Lung (tissue), 12 donors: ENCODE measurements around the gene ITPRIPL2. TPM values are rescaled to one million over a fixed set of nuclear protein-coding genes. Genes with fewer than 3 reads are reported as not detected.

ENCODE experiments used
- ATAC-seq: fragments of 200-7000 bp; cut with Tn5 transposase; one replicate; pipeline ENCODE4 v1.9.1; 2020; ENCODE audit warnings: moderate number of reproducible peaks; ENCODE audit not compliant: insufficient read depth, low FRiP score
- DNase-seq, 3 donors: peaks; one replicate each; pipeline ENCODE4 v3.0.0-alpha.2; 2013 to 2017
- H3K27ac ChIP-seq, 2 donors: one replicate each; pipeline ENCODE4 v1.5.1; 2013; ENCODE audit warnings: mild to moderate bottlenecking in 2 of 2, moderate library complexity in 2 of 2, control low read depth in 1 of 2, inconsistent platforms in 1 of 2, low read depth in 1 of 2, low read length in 1 of 2
- H3K27me3 ChIP-seq, 3 donors: one replicate each; pipeline ENCODE4 v1.5.1; 2013; ENCODE audit warnings: low read length in 2 of 3; ENCODE audit not compliant: control insufficient read depth in 3 of 3, insufficient read depth in 3 of 3
- H3K36me3 ChIP-seq, 4 donors: one replicate each; pipeline ENCODE4 v1.5.1; 2013; ENCODE audit warnings: low read length in 4 of 4, mild to moderate bottlenecking in 1 of 4, moderate library complexity in 1 of 4; ENCODE audit not compliant: control insufficient read depth in 4 of 4, insufficient read depth in 4 of 4
- H3K4me1 ChIP-seq, 5 donors: one replicate each; pipeline ENCODE4 v1.5.1; 2013; ENCODE audit warnings: low read length in 5 of 5, mild to moderate bottlenecking in 2 of 5, moderate library complexity in 1 of 5; ENCODE audit not compliant: control insufficient read depth in 5 of 5, insufficient read depth in 5 of 5
- H3K4me3 ChIP-seq: one replicate; pipeline ENCODE4 v1.5.1; 2013; ENCODE audit warnings: mild to moderate bottlenecking, control low read depth, moderate library complexity
- H3K9ac ChIP-seq, 2 donors: one replicate each; pipeline ENCODE4 v1.5.1; 2013; ENCODE audit warnings: low read length in 2 of 2, control low read depth in 1 of 2; ENCODE audit not compliant: insufficient read depth in 1 of 2
- H3K9me3 ChIP-seq, 4 donors: one replicate each; pipeline ENCODE4 v1.5.1; 2013; ENCODE audit warnings: low read length in 3 of 4, mild to moderate bottlenecking in 1 of 4, moderate library complexity in 1 of 4; ENCODE audit not compliant: control insufficient read depth in 4 of 4, insufficient read depth in 3 of 4
- WGBS, 2 donors: extraction: QIAGEN DNeasy Blood & Tissue Kit; methylation state at CpG; one replicate each; pipeline ENCODE4 v1.1.7; 2013; 5-methylcytosine and 5-hydroxymethylcytosine counted together
- polyA plus RNA-seq, 2 donors: library from polyadenylated mRNA; stranded (reverse); fragments of 200-250 nt; gene quantifications; one replicate each; pipeline ENCODE4 v1.2.1, GENCODE V29; 2013
- total RNA-seq, 2 donors: library from RNA; depleted of rRNA in 1 of 2; stranded (reverse); fragments of >200 nt in 1 of 2; gene quantifications; one replicate each; pipeline ENCODE4 v1.2.1, GENCODE V29; 2014 to 2021
- TF ChIP-seq, protein P1 (sequence below): IDR thresholded peaks from 2 replicates; pipeline ENCODE4 v1.5.1; 2012; ENCODE audit warnings: mild to moderate bottlenecking; ENCODE audit errors: control extremely low read depth, extremely low read depth
- donor health status: control.
- donor health status: control.
- donor health status: Bipolar disorder and iron deficiency.
- donor health status: healthy.
- donor health status: DM: yes; HTN: yes; CAD: no.

ITPRIPL2 gene
- total and polyA plus RNA-seq, 4 donors = 12.4 to 86.3 (median 28.3) TPM

DNA sequence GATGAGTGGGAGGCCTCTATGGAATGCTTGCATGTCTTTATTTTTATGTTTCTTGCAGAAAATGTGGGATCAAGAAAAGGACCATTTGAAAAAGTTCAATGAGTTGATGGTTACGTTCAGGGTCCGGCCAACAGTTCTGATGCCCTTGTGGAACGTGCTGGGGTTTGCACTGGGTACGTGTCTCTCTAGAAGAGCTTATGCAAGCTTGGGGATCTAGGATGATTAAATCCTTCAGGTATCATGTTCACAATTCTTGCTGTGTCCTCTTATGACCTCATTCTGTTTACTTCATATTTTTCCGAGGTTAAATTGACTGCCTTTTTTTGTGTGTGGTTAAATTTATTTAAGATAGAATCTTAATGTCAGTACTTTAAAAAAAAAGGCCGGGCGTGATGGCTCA, 39.9 kb upstream of the ITPRIPL2 start:
- Histone ChIP-seq H3K27ac (no peak overlapping the region), H3K4me3 (no peak overlapping the region), H3K9me3 (no peaks in the 10 kb centered on the region), H3K9ac (no peak overlapping the region), H3K27me3 (no peaks in the 10 kb centered on the region), H3K4me1 (peaks cover 0 to 2% (median 2%) of the 10 kb centered on the region in 5 donors), H3K36me3 (peaks cover 12 to 27% (median 20%) of the 10 kb centered on the region in 4 donors)
- TF ChIP-seq, protein P1, sequence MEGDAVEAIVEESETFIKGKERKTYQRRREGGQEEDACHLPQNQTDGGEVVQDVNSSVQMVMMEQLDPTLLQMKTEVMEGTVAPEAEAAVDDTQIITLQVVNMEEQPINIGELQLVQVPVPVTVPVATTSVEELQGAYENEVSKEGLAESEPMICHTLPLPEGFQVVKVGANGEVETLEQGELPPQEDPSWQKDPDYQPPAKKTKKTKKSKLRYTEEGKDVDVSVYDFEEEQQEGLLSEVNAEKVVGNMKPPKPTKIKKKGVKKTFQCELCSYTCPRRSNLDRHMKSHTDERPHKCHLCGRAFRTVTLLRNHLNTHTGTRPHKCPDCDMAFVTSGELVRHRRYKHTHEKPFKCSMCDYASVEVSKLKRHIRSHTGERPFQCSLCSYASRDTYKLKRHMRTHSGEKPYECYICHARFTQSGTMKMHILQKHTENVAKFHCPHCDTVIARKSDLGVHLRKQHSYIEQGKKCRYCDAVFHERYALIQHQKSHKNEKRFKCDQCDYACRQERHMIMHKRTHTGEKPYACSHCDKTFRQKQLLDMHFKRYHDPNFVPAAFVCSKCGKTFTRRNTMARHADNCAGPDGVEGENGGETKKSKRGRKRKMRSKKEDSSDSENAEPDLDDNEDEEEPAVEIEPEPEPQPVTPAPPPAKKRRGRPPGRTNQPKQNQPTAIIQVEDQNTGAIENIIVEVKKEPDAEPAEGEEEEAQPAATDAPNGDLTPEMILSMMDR = no peak
- 72 to 82% methylated on average over 7 of the region's 7 CpGs for WGBS, 2 donors
- DNase-seq (no peak), ATAC-seq (no peak)

DNA sequence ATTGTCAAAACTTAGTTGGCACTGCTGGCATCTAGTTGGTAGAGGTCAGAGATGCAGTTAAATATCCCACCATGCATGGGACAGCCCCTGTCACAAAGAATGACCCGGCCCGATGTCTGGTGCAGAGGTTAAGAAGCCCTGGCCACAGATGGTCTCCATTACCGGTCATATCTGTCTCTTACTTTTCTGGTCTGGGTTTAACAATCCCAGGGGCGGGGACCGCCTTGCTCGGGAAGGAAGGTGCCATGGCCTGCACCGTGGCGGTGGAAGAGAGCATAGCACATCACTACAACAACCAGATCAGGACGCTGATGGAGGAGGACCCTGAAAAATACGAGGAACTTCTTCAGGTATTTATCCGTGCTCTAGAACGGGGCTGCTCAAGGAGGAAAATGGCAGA, 38.3 kb upstream of the ITPRIPL2 start:
- no peak for ATAC-seq
- Histone ChIP-seq H3K27me3 (no peaks in the 10 kb centered on the region), H3K9me3 (no peaks in the 10 kb centered on the region), H3K9ac (no peak overlapping the region), H3K36me3 (peaks cover 12 to 30% (median 23%) of the 10 kb centered on the region in 4 donors), H3K4me1 (no peaks in the 10 kb centered on the region), H3K27ac (no peak overlapping the region), H3K4me3 (no peak overlapping the region)
- TF ChIP-seq, protein P1 = no peak
- WGBS, 2 donors = 95% methylated on average over 12 of the region's 12 CpGs
- DNase-seq = no peak

DNA sequence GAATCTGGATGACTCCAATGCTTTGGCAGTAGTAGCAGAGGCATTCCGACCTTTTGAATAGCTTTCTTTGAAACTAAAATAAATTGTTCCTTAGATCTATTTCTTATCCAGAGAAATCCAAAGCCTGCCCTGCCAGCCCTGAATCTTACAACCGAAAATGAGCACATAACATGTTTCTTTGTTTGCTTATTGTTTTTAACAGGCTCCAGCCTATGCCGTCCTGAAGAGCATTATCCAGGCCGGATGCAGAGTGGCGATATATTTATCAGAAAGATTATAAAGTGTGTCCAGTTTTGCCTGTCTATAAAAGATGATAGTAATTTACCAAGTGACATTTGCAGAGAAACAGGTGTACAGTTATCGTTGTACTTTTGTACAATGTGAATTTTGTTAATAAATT, 35.9 kb upstream of the ITPRIPL2 start:
- no peak overlapping the region for H3K27ac ChIP-seq
- no peak overlapping the region for H3K9ac ChIP-seq
- H3K36me3 ChIP-seq = peaks cover 13 to 35% (median 20%) of the 10 kb centered on the region in 4 donors
- WGBS, 2 donors = 88 to 94% methylated on average over 6 of the region's 6 CpGs
- no peaks in the 10 kb centered on the region for H3K9me3 ChIP-seq
- H3K4me3 ChIP-seq = no peak overlapping the region
- DNase-seq (no peak), ATAC-seq (no peak)
- no peaks in the 10 kb centered on the region for H3K27me3 ChIP-seq
- TF ChIP-seq, protein P1 = no peak
- no peaks in the 10 kb centered on the region for H3K4me1 ChIP-seq

DNA sequence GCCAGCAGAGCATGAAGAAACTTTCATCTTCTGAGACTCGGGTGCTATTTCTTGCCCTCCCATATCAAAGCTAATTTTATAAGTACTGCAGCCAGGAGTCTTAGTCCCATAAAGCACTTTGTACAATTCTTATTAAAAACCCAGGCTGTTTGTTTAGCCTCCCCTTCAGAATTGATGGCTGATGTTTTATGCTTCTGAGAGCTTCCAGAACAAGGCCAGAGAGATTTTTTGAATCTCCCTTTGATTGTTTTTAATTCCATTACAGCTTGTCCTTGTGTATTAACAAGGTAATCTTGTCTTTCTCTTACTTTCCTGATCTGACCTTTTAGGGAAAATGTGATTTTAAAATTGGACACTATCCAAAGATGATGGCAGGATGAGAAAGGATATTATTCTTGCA, 30.1 kb upstream of the ITPRIPL2 start:
- no peak overlapping the region for H3K9ac ChIP-seq
- no peak overlapping the region for H3K27ac ChIP-seq
- H3K9me3 ChIP-seq = no peaks in the 10 kb centered on the region
- no peak overlapping the region for H3K4me3 ChIP-seq
- H3K36me3 ChIP-seq = peaks cover 3 to 10% (median 6%) of the 10 kb centered on the region in 4 donors
- WGBS, 2 donors = 76 to 77% methylated on average over 1 of the region's 1 CpG
- peaks cover 0 to 12% (median 3%) of the 10 kb centered on the region in 5 donors for H3K4me1 ChIP-seq
- ATAC-seq (no peak), DNase-seq (no peak)
- TF ChIP-seq, protein P1 = no peak
- H3K27me3 ChIP-seq = no peaks in the 10 kb centered on the region
